ENCODE measurements around the gene EIF4G1.

DNA sequence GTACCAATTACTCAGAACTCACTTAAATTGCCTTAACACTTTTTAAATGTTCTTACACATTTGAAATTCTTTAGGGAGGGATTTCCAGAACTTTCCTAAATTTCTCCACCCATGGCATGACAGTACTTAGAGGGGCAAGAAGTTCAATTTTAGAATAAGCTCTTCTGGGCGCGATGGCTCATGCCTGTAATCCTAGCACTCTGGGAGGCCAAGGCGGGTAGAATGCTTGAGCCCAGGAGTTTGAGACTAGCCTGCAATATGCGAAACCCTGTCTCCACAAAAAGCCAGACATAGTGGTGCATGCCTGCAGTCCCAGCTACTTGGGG is 33.6 kb downstream of the EIF4G1 start:
- TF ChIP-seq, protein P1, sequence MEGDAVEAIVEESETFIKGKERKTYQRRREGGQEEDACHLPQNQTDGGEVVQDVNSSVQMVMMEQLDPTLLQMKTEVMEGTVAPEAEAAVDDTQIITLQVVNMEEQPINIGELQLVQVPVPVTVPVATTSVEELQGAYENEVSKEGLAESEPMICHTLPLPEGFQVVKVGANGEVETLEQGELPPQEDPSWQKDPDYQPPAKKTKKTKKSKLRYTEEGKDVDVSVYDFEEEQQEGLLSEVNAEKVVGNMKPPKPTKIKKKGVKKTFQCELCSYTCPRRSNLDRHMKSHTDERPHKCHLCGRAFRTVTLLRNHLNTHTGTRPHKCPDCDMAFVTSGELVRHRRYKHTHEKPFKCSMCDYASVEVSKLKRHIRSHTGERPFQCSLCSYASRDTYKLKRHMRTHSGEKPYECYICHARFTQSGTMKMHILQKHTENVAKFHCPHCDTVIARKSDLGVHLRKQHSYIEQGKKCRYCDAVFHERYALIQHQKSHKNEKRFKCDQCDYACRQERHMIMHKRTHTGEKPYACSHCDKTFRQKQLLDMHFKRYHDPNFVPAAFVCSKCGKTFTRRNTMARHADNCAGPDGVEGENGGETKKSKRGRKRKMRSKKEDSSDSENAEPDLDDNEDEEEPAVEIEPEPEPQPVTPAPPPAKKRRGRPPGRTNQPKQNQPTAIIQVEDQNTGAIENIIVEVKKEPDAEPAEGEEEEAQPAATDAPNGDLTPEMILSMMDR (conservative IDR thresholded peaks at IDR 0.05; ENCODE audit: low read length): no peak
- no peak for TF ChIP-seq EZH2phosphoT487 (IDR thresholded peaks at IDR 0.05; ENCODE audit: borderline replicate concordance)
